ENCODE measurements around the gene CAPN10. TPM values are rescaled to one million over a fixed set of nuclear protein-coding genes. Genes with fewer than 3 reads are reported as not detected.

Gene CAPN10
- total RNA-seq, 4 donors from 2014 or later: 6.8 to 12.2 (median 7.5) TPM

- no peaks in the 10 kb centered on the region for H3K9me3 ChIP-seq
- no peak overlapping the region for H3K27ac ChIP-seq
- no peak overlapping the region for H3K4me3 ChIP-seq
- in situ Hi-C loops (cut with MboI; ENCODE audit: low sequenced_read_pairs in 4 of 4): no loop called here
- no peak for DNase-seq
- no peak for ATAC-seq
- intact Hi-C loops (cut with DNase I; ENCODE audit: low total_unique reads): no loop called here
- no peaks in the 10 kb centered on the region for H3K4me1 ChIP-seq
- H3K27me3 ChIP-seq: no peaks in the 10 kb centered on the region
- TF ChIP-seq CTCF (IDR thresholded peaks at IDR 0.05 in 4 of 5, conservative IDR thresholded peaks at IDR 0.05 in 1 of 5) (no peak), POLR2A (IDR thresholded peaks at IDR 0.05) (no peak)
- no peaks in the 10 kb centered on the region for H3K36me3 ChIP-seq
Observed at GRCh38 chr2:240622060-240622411, 35.5 kb downstream of the CAPN10 start.

DNA sequence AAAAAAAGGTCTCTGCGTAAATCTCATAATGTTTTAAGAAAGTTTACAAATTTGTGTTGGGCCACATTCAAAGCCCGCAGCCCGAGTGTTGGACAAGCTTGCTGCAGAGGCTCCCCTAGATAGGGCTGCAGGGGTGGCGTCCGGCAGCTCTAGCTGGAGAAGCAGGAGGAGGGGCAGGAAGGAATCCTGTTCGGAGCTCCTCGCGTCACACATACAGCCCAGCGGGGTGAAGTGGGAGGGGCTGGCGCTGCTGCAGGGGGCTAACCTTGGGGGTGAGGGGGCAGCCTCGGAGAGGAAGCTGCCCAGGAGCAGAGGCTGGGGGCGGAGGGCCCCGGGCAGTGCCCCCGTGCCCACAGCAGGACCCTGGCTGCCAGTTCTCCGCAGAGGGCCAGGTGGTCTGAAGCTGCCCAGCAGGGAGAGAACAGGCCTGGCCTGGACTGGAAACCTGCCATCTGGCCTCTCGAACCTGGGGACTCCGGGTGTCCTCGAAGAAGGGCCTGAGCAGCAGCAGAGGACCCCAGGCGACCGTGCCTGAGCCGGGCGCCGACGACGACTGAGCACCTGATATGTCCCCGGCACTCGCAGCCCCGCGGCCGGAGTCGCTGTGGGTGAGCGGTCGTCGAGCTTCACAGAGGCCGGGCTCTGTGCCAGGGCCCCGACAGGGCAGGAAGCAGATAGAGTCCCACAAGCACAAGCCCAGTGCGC lies 36.1 kb downstream of the CAPN10 start:
- ATAC-seq: no peak
- intact Hi-C loops (cut with DNase I; ENCODE audit: low total_unique reads): no loop called here

DNA sequence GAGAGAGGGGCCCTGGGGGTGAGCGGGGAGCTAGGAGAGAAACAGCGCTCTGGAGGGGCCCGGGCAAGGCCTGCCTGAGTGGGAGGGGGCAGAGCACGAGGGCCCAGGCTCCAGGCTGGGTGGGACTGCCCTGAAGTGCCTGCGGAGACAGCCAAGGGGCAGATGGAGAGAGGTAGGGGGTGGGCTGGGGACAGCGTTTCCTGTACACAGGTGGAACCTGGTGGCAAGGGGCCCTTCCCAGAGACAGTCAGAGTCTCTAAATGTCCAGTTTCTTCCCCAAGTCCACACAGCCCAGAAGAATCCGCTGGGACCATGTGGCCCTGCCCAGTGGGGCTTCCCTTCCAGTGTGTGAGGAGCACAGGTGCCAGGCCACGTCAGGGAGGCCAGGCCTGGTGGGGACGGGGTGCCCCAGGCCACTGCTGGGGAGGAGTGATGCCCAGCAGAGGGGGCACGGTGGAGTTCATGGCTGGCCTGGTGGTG lies 37.0 kb downstream of the CAPN10 start:
- Histone ChIP-seq H3K9me3 (no peaks in the 10 kb centered on the region), H3K27ac (no peak overlapping the region), H3K4me1 (no peaks in the 10 kb centered on the region), H3K4me3 (no peak overlapping the region), H3K27me3 (no peaks in the 10 kb centered on the region), H3K36me3 (no peaks in the 10 kb centered on the region)
- TF ChIP-seq POLR2A (IDR thresholded peaks at IDR 0.05) (no peak), CTCF (IDR thresholded peaks at IDR 0.05 in 4 of 5, conservative IDR thresholded peaks at IDR 0.05 in 1 of 5) (no peak)
- DNase-seq (no peak), ATAC-seq (no peak)
- in situ Hi-C loops (cut with MboI; ENCODE audit: low sequenced_read_pairs in 4 of 4) (no loop called here), intact Hi-C loops (cut with DNase I; ENCODE audit: low total_unique reads) (no loop called here)

More for the DNA sequence above, 36.1 kb downstream of the CAPN10 start:
- no peak for DNase-seq
- H3K27me3 ChIP-seq: no peaks in the 10 kb centered on the region
- in situ Hi-C loops (cut with MboI; ENCODE audit: low sequenced_read_pairs in 4 of 4): no loop called here
- no peaks in the 10 kb centered on the region for H3K9me3 ChIP-seq
- no peaks in the 10 kb centered on the region for H3K4me1 ChIP-seq
- no peaks in the 10 kb centered on the region for H3K36me3 ChIP-seq
- TF ChIP-seq CTCF (IDR thresholded peaks at IDR 0.05 in 4 of 5, conservative IDR thresholded peaks at IDR 0.05 in 1 of 5) (no peak), POLR2A (IDR thresholded peaks at IDR 0.05) (no peak)
- H3K27ac ChIP-seq: no peak overlapping the region
- no peak overlapping the region for H3K4me3 ChIP-seq

- no peak for DNase-seq
- Histone ChIP-seq H3K27ac (no peak overlapping the region), H3K4me3 (no peak overlapping the region), H3K36me3 (no peaks in the 10 kb centered on the region), H3K27me3 (no peaks in the 10 kb centered on the region), H3K4me1 (no peaks in the 10 kb centered on the region), H3K9me3 (no peaks in the 10 kb centered on the region)
- TF ChIP-seq CTCF (IDR thresholded peaks at IDR 0.05 in 4 of 5, conservative IDR thresholded peaks at IDR 0.05 in 1 of 5): no peak
- no peak for TF ChIP-seq POLR2A (IDR thresholded peaks at IDR 0.05)
- intact Hi-C loops (cut with DNase I; ENCODE audit: low total_unique reads) (no loop called here), in situ Hi-C loops (cut with MboI; ENCODE audit: low sequenced_read_pairs in 4 of 4) (no loop called here)
- ATAC-seq: no peak
Observed at GRCh38 chr2:240624011-240624949, 37.7 kb downstream of the CAPN10 start.
